ENCODE measurements around the gene C15orf61.
A peak's percentile ranks its signal among the peaks of the same experiment; 100 is the strongest.

C15orf61 gene

GRCh38 chr15:67512933-67513714 is 7.8 kb upstream of the C15orf61 start:
- DNase-seq (ENCODE audit: low read depth in 2 of 2) = no peak

- DNase-seq (ENCODE audit: low read depth in 2 of 2) = no peak
Observed at GRCh38 chr15:67515090-67515489, 5.8 kb upstream of the C15orf61 start.

- DNase-seq (ENCODE audit: low read depth in 2 of 2) = no peak
Observed at GRCh38 chr15:67515557-67515956, 5.4 kb upstream of the C15orf61 start.

- no peak for DNase-seq (ENCODE audit: low read depth in 2 of 2)
Observed at GRCh38 chr15:67520321-67521028, 456 bp upstream of the C15orf61 start.

GRCh38 chr15:67521783-67522568 is 1.0 kb downstream of the C15orf61 start:
- DNase-seq (ENCODE audit: low read depth in 2 of 2) = no peak

- no peak for DNase-seq (ENCODE audit: low read depth in 2 of 2)
Observed at GRCh38 chr15:67523330-67523729, 2.4 kb downstream of the C15orf61 start.

- DNase-seq (ENCODE audit: low read depth in 2 of 2) = no peak
Observed at GRCh38 chr15:67524235-67524634, 3.3 kb downstream of the C15orf61 start.

- no peak for DNase-seq (ENCODE audit: low read depth in 2 of 2)
Observed at GRCh38 chr15:67528513-67528912, 7.6 kb downstream of the C15orf61 start.

GRCh38 chr15:67531379-67531914 is 10.5 kb downstream of the C15orf61 start:
- no peak for DNase-seq (ENCODE audit: low read depth in 2 of 2)

GRCh38 chr15:67533873-67534272 is 12.9 kb downstream of the C15orf61 start:
- DNase-seq (ENCODE audit: low read depth in 2 of 2) = no peak

- no peak for DNase-seq (ENCODE audit: low read depth in 2 of 2)
Observed at GRCh38 chr15:67534360-67534759, 13.4 kb downstream of the C15orf61 start.

GRCh38 chr15:67537771-67538170 is 16.8 kb downstream of the C15orf61 start:
- DNase-seq (ENCODE audit: low read depth in 2 of 2) = no peak

- peak; percentile 59 to 76 for DNase-seq (ENCODE audit: low read depth in 2 of 2)
Observed at GRCh38 chr15:67542420-67543347, 21.8 kb downstream of the C15orf61 start, which contains the start of gene MAP2K5. Gene MAP2K5 (plus strand): TSS chr15:67542703. CDS start chr15:67543336, 633 bp downstream.

- no peak for DNase-seq (ENCODE audit: low read depth in 2 of 2)
Observed at GRCh38 chr15:67543348-67543718, 22.4 kb downstream of the C15orf61 start.

- no peak for DNase-seq (ENCODE audit: low read depth in 2 of 2)
Observed at GRCh38 chr15:67544475-67544874, 23.5 kb downstream of the C15orf61 start.

- no peak for DNase-seq (ENCODE audit: low read depth in 2 of 2)
Observed at GRCh38 chr15:67545864-67546263, 24.9 kb downstream of the C15orf61 start.

- no peak for DNase-seq (ENCODE audit: low read depth in 2 of 2)
Observed at GRCh38 chr15:67547064-67547463, 26.1 kb downstream of the C15orf61 start.

GRCh38 chr15:67547836-67548235 is 26.9 kb downstream of the C15orf61 start:
- DNase-seq (ENCODE audit: low read depth in 2 of 2) = no peak

GRCh38 chr15:67548236-67548852 is 27.4 kb downstream of the C15orf61 start:
- no peak for DNase-seq (ENCODE audit: low read depth in 2 of 2)

GRCh38 chr15:67548862-67549651 is 28.1 kb downstream of the C15orf61 start:
- DNase-seq (ENCODE audit: low read depth in 2 of 2) = no peak
